GM12878 (cell line): ENCODE data around the gene NRTN. TPM values are rescaled to one million over a fixed set of nuclear protein-coding genes. Genes with fewer than 3 reads are reported as not detected.
A peak's percentile ranks its signal among the peaks of the same experiment; 100 is the strongest.

Experiments used
- ATAC-seq: fragments of 200-7000 bp; cut with Tn5 transposase; 3 replicates; pipeline ENCODE4 v1.9.1; 2020; ENCODE audit warnings: mild to moderate bottlenecking, moderate library complexity
- BruUV-seq: library from RNA; stranded (reverse); fragments of 400-500 nt; replicated peaks from 2 replicates; lab custom pipeline; 2021; lab: Mats Ljungman, UMichigan
- CTCF ChIA-PET: fragments of 300-600 bp; sonication (Branson Sonifier 250); formaldehyde crosslinking; extraction: SDS; loops from one replicate; lab custom pipeline; 2021; ENCODE audit warnings: inconsistent platforms; lab: Yijun Ruan, JAX
- POLR2A ChIA-PET: fragments of 350-600 bp; formaldehyde crosslinking; extraction: SDS; loops from one replicate; lab custom pipeline; 2021; ENCODE audit warnings: inconsistent platforms; lab: Charles Lee
- RAD21 ChIA-PET: fragments of 300-600 bp; sonication (Branson Sonifier 250); formaldehyde crosslinking; loops from one replicate; lab custom pipeline; 2023; ENCODE audit warnings: antibody characterized with exemption; ENCODE audit not compliant: unreplicated experiment; lab: Charles Lee
- SMC1A ChIA-PET: fragments of 300-600 bp; sonication (Branson Sonifier 250); formaldehyde crosslinking; loops from one replicate; lab custom pipeline; 2023; ENCODE audit not compliant: unreplicated experiment, uncharacterized antibody; lab: Charles Lee
- DNase-seq: peaks from one replicate; pipeline ENCODE4 v3.0.0-alpha.2; 2011; ENCODE audit warnings: low read depth, low spot score
- FAIRE-seq: peaks from 3 replicates; lab custom pipeline; 2011; peaks lifted over from hg19 to GRCh38; lab: Jason Lieb, UNC
- H2AFZ ChIP-seq: 2 replicates; pipeline ENCODE4 v1.6.0; 2011; ENCODE audit warnings: low read depth, low read length, control low read depth; ENCODE audit not compliant: control insufficient read depth
- H3K27ac ChIP-seq: 2 replicates; pipeline ENCODE4 v1.5.1; 2011; ENCODE audit warnings: control low read depth; ENCODE audit not compliant: control insufficient read depth, insufficient read depth
- H3K27me3 ChIP-seq, 2 experiments: replicated peaks in 1 of 2; 2 replicates each; pipeline versions ENCODE4 v1.6.0 to v1.6.1; 2011; ENCODE audit warnings: low read length in 1 of 2; ENCODE audit not compliant: control insufficient read depth in 2 of 2, insufficient read depth in 2 of 2
- H3K36me3 ChIP-seq, 2 experiments: 2 replicates each; pipeline ENCODE4 v1.5.1; 2011; ENCODE audit warnings: low read length in 1 of 2; ENCODE audit not compliant: control insufficient read depth in 2 of 2, insufficient read depth in 2 of 2
- H3K4me1 ChIP-seq: 2 replicates; pipeline ENCODE4 v1.6.1; 2011; ENCODE audit warnings: mild to moderate bottlenecking, low read length, moderate library complexity, mixed read lengths; ENCODE audit not compliant: control insufficient read depth, insufficient read depth
- H3K4me2 ChIP-seq: 2 replicates; pipeline ENCODE4 v1.6.0; 2011; ENCODE audit warnings: control low read depth; ENCODE audit not compliant: control insufficient read depth, insufficient read depth
- H3K4me3 ChIP-seq: fragments of 200-600 bp; sonication (generic); 2 replicates; pipeline ENCODE4 v1.5.1; 2016
- H3K79me2 ChIP-seq: 2 replicates; pipeline ENCODE4 v1.6.0; 2011; ENCODE audit warnings: low read length; ENCODE audit not compliant: control insufficient read depth, insufficient read depth
- H3K9ac ChIP-seq: 2 replicates; pipeline ENCODE4 v1.8.0; 2011; ENCODE audit warnings: low read length, control low read depth, mixed read lengths; ENCODE audit not compliant: control insufficient read depth, insufficient read depth
- H3K9me3 ChIP-seq: replicated peaks from 3 replicates; pipeline ENCODE4 v1.5.1; 2011; ENCODE audit warnings: mild to moderate bottlenecking, low read length; ENCODE audit not compliant: control insufficient read depth, insufficient read depth
- H4K20me1 ChIP-seq: 2 replicates; pipeline ENCODE4 v1.6.0; 2011; ENCODE audit not compliant: control insufficient read depth, insufficient read depth
- BCLAF1 ChIP-seq: fragments of 450-650 bp; IDR thresholded peaks from 2 replicates; pipeline ENCODE4 v1.6.1; 2017; ENCODE audit warnings: antibody characterized with exemption, mild to moderate bottlenecking, moderate library complexity
- BRCA1 ChIP-seq: IDR thresholded peaks from 2 replicates; pipeline ENCODE4 v1.6.1; 2011; ENCODE audit warnings: low read depth, low read length, improper control_type of control experiment
- CHD2 ChIP-seq: IDR thresholded peaks from 2 replicates; pipeline ENCODE4 v1.6.1; 2011; ENCODE audit warnings: low read depth, low read length, improper control_type of control experiment, borderline replicate concordance
- ESRRA ChIP-seq: IDR thresholded peaks from 2 replicates; pipeline ENCODE4 v1.6.1; 2012; ENCODE audit warnings: mild to moderate bottlenecking, low read length, improper control_type of control experiment
- ETV6 ChIP-seq, 2 experiments: fragments of 450-650 bp in 1 of 2; IDR thresholded peaks in 1 of 2; conservative IDR thresholded peaks in 1 of 2; 2 replicates each; pipeline ENCODE4 v1.6.1; 2014; ENCODE audit warnings: antibody characterized with exemption in 1 of 2, borderline replicate concordance in 1 of 2, low read depth in 1 of 2, mild to moderate bottlenecking in 1 of 2, moderate library complexity in 1 of 2
- IKZF2 ChIP-seq, 2 experiments: fragments of 450-650 bp; IDR thresholded peaks; 2 replicates each; pipeline ENCODE4 v1.6.1; 2017; ENCODE audit warnings: mild to moderate bottlenecking in 2 of 2, moderate library complexity in 2 of 2
- IRF4 ChIP-seq: IDR thresholded peaks from 2 replicates; pipeline ENCODE4 v1.6.1; 2011; ENCODE audit warnings: low read depth, low read length
- JUNB ChIP-seq: IDR thresholded peaks from 2 replicates; pipeline ENCODE4 v1.6.1; 2016; ENCODE audit warnings: antibody characterized with exemption, mild to moderate bottlenecking
- NRF1 ChIP-seq: conservative IDR thresholded peaks from 2 replicates; pipeline ENCODE4 v1.6.1; 2011; ENCODE audit warnings: mild to moderate bottlenecking, low read depth, low read length, improper control_type of control experiment
- POLR2AphosphoS2 ChIP-seq: IDR thresholded peaks from 2 replicates; pipeline ENCODE4 v1.6.1; 2011; ENCODE audit warnings: low read depth, mild to moderate bottlenecking, low read length, improper control_type of control experiment, moderate library complexity
- POLR2AphosphoS5 ChIP-seq: IDR thresholded peaks from 2 replicates; pipeline ENCODE4 v1.6.1; 2011; ENCODE audit warnings: mild to moderate bottlenecking, low read length, inconsistent platforms
- RCOR1 ChIP-seq: conservative IDR thresholded peaks from 2 replicates; pipeline ENCODE4 v1.6.1; 2012; ENCODE audit warnings: low read depth, low read length, improper control_type of control experiment
- USF2 ChIP-seq: IDR thresholded peaks from 2 replicates; pipeline ENCODE4 v1.6.1; 2011; ENCODE audit warnings: low read depth, low read length, improper control_type of control experiment, borderline replicate concordance
- ZBTB40 ChIP-seq: fragments of 450-650 bp; IDR thresholded peaks from 2 replicates; pipeline ENCODE4 v1.6.1; 2016; ENCODE audit warnings: mild to moderate bottlenecking, moderate library complexity, borderline replicate concordance
- ZNF274 ChIP-seq: IDR thresholded peaks from one replicate; pipeline ENCODE4 v1.8.0; 2011; ENCODE audit not compliant: insufficient read length, insufficient read depth
- WGBS: methylation state at CpG from one replicate; pipeline ENCODE4 v1.1.6; 2016; ENCODE audit warnings: low lambda C conversion rate; ENCODE audit not compliant: insufficient replicate concordance, insufficient coverage; ENCODE audit errors: missing lambda C conversion rate; 5-methylcytosine and 5-hydroxymethylcytosine counted together
- in situ Hi-C: fragments of 300-500 bp; cut with MboI; formaldehyde crosslinking; loops from 9 replicates; pipeline ENCODE4 v1.14.3; 2018; ENCODE audit warnings: mixed read lengths
- intact Hi-C: fragments of 100-400 bp; cut with micrococcal nuclease; formaldehyde crosslinking; loops from one replicate; pipeline ENCODE4 v1.14.2; 2022; ENCODE audit not compliant: unreplicated experiment
- polyA plus RNA-seq, 11 experiments: library from polyadenylated mRNA; depleted of rRNA in 4 of 11; unstranded in 6 of 11; stranded (reverse) in 5 of 11; fragments of >200 nt; fragmentation: Nextera tagmentation in 4 of 11; fragmentation: Illumina TruSeq in 1 of 11; extraction: Ambion mirVana in 4 of 11; extraction: Trizol in 1 of 11; gene quantifications; 1 replicate in 1 of 11; 2 replicates in 10 of 11; pipeline versions ENCODE4 v1.2.1 to v1.2.3, GENCODE V29; 2011 to 2016; ENCODE audit warnings: inconsistent platforms in 2 of 11, missing spikeins in 2 of 11, low read depth in 1 of 11
- total RNA-seq, 4 experiments: library from RNA; depleted of rRNA in 3 of 4; stranded (reverse); fragments of >200 nt in 3 of 4; fragmentation: Illumina TruSeq in 1 of 4; extraction: Trizol in 1 of 4; gene quantifications; 2 replicates each; pipeline versions ENCODE4 v1.2.1 to v1.2.3, GENCODE V29; 2013 to 2021

Gene NRTN
- total and polyA plus RNA-seq, 10 of the 15 experiments (the other 5 are each of a cell fraction or from before 2014, with no cell fraction given): not detected

- intact Hi-C loops: no loop called here
- RAD21 ChIA-PET: no interaction called here
- no TSS peak for BruUV-seq
- H3K27ac ChIP-seq: peak overlapping the region; percentile 70; the same call in 1 of the 2 replicates
- peak overlapping the region; percentile 63 for H3K4me3 ChIP-seq
- peak overlapping the region; percentile 87 for H2AFZ ChIP-seq
- WGBS: 2% methylated on average over 56 of the region's 91 CpGs
- SMC1A ChIA-PET: interaction anchor here (0.9 kb wide), 1 partner anchor 24 kb away, joined by 3 read pairs; no protein-coding TSS in a partner anchor
- CTCF ChIA-PET: interaction anchor here (2.7 kb wide), 1 partner anchor 24 kb away, joined by 10 read pairs; no protein-coding TSS in a partner anchor
- POLR2A ChIA-PET: interaction anchor here (0.7 kb wide), 1 partner anchor 108 kb away, joined by 3 read pairs; the partner anchor contains the start of gene LONP1
- ATAC-seq (peak; percentile 74), DNase-seq (peak; percentile 38), FAIRE-seq (no peak)
- H3K4me2 ChIP-seq: peak overlapping the region; percentile 93
- no peaks in the 10 kb centered on the region for H4K20me1 ChIP-seq
- H3K9ac ChIP-seq: peak overlapping the region; percentile 82
- in situ Hi-C loops: no loop called here
- no peaks in the 10 kb centered on the region for H3K9me3 ChIP-seq
- H3K4me1 ChIP-seq: peaks cover 24% of the 10 kb centered on the region
- H3K79me2 ChIP-seq: no peaks in the 10 kb centered on the region
- H3K27me3 ChIP-seq: peaks cover 0 to 4% of the 10 kb centered on the region in 2 experiments; a peak in 2 of 4 replicates
- H3K36me3 ChIP-seq: no peaks in the 10 kb centered on the region
- TF ChIP-seq POLR2AphosphoS5: peak; percentile 96
- TF ChIP-seq ZNF274: no peak
- TF ChIP-seq JUNB: peak; percentile 33
- peak; percentile 31 for TF ChIP-seq NRF1
- TF ChIP-seq POLR2AphosphoS2: peak; percentile 72; the same call in 1 of the 2 replicates
- TF ChIP-seq IKZF2 (IDR thresholded peaks at IDR 0.05): no peak
- peak; percentile 29; the same call in 1 of the 2 replicates for TF ChIP-seq ZBTB40
- peak; percentile 80 for TF ChIP-seq BRCA1
- no peak for TF ChIP-seq ESRRA
- TF ChIP-seq CHD2: peak; percentile 96
- no peak for TF ChIP-seq BCLAF1
- TF ChIP-seq ETV6 (conservative IDR thresholded peaks at IDR 0.05 in 1 of 2, IDR thresholded peaks at IDR 0.05 in 1 of 2; ENCODE audit: borderline replicate concordance in 1 of 2, low read depth in 1 of 2): no peak
- no peak for TF ChIP-seq IRF4
- 0 out of 2 replicates have a peak, but pooled peaks have one; percentile 72 for TF ChIP-seq RCOR1
- TF ChIP-seq USF2: no peak
Observed at GRCh38 chr19:5827891-5828660, 23.2 kb downstream of the NRTN start.
